Measurements from ENCODE around the gene MYCBP2. TPM values are rescaled to one million over a fixed set of nuclear protein-coding genes. Genes with fewer than 3 reads are reported as not detected.

MYCBP2 gene
- total RNA-seq, 1 donor = 155 TPM

- Histone ChIP-seq H3K4me1 (ENCODE audit: insufficient read depth, low read length) (no peaks in the 10 kb centered on the region), H3K4me3 (ENCODE audit: insufficient read depth, low read length) (no peak overlapping the region), H3K79me2 (ENCODE audit: insufficient read depth, low read length) (peaks cover 18% of the 10 kb centered on the region), H3K27me3 (ENCODE audit: insufficient read depth, low read length) (no peaks in the 10 kb centered on the region), H3K27ac (ENCODE audit: low read depth, low read length) (no peak overlapping the region), H3K36me3 (ENCODE audit: insufficient read depth, low read length) (peaks cover 35% of the 10 kb centered on the region), H2AFZ (ENCODE audit: low read length) (no peak overlapping the region), H3K9me3 (ENCODE audit: low read depth, low read length) (no peaks in the 10 kb centered on the region), H4K20me1 (ENCODE audit: insufficient read depth, low read length) (peaks cover 6% of the 10 kb centered on the region), H3K4me2 (ENCODE audit: insufficient read depth, low read length) (no peak overlapping the region)
- no peak for DNase-seq (ENCODE audit: insufficient read length, low spot score, missing footprints)
- TF ChIP-seq CTCF (IDR thresholded peaks at IDR 0.05; ENCODE audit: extremely low read depth, low read depth, low read length) = peak; percentile 80
Measured at GRCh38 chr13:77002590-77003190, 324.2 kb downstream of the MYCBP2 start.

DNA sequence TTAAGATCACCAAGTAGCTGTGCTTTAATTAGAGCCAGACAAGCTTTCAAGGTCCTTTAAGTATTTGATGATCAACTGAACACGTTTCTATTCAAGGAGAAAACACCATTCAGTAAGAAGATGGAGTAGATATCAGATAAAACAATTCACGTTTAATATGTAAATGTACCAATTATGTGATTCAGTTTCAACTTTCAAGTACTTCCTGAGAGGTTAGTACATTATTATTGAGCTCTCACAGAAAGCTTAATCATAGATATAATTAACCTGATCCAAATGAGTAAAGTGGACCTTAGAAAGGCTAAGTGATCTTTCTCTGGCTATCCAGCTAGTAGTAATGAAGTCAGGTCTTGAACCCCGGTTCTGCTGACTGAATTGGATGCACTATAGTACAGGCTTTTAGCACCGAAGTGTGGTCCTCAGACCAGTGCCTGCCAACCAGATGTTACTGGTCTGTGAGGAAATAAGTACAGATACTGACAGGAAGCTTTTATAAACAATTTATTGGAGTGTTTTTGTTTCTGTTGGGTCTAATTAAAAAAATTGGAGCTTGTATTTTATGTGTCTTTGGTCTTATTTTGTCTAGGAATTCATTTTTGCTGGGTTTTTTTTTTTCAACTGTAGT lies 324.8 kb downstream of the MYCBP2 start:
- no peak overlapping the region for H3K4me2 ChIP-seq (ENCODE audit: insufficient read depth, low read length)
- no peak overlapping the region for H3K27ac ChIP-seq (ENCODE audit: low read depth, low read length)
- DNase-seq (ENCODE audit: insufficient read length, low spot score, missing footprints) = no peak
- H2AFZ ChIP-seq (ENCODE audit: low read length) = no peak overlapping the region
- no peaks in the 10 kb centered on the region for H3K4me1 ChIP-seq (ENCODE audit: insufficient read depth, low read length)
- H3K79me2 ChIP-seq (ENCODE audit: insufficient read depth, low read length) = peaks cover 12% of the 10 kb centered on the region
- H4K20me1 ChIP-seq (ENCODE audit: insufficient read depth, low read length) = peaks cover under 1% of the 10 kb centered on the region
- TF ChIP-seq CTCF (IDR thresholded peaks at IDR 0.05; ENCODE audit: extremely low read depth, low read depth, low read length) = no peak
- peaks cover 29% of the 10 kb centered on the region for H3K36me3 ChIP-seq (ENCODE audit: insufficient read depth, low read length)
- no peaks in the 10 kb centered on the region for H3K9me3 ChIP-seq (ENCODE audit: low read depth, low read length)
- H3K4me3 ChIP-seq (ENCODE audit: insufficient read depth, low read length) = no peak overlapping the region
- no peaks in the 10 kb centered on the region for H3K27me3 ChIP-seq (ENCODE audit: insufficient read depth, low read length)

DNA sequence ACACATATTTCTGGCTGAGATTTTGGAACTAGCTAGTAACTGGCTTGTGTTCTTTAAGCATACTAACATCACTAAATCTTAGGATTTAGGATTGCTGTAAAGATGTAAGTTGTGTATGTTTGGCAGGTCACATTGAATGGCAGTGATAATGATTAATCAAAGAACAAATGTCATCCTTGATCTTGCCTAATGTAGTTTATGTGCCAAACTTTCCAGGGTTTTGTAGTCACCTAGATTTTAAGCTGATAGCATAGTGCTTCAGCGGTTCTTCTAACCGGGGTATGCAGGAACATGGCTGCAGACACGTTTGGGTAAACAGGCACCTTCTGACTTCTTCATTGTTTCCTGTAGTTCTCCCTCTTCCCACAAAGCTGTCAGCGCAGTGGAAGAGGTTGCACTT lies 325.4 kb downstream of the MYCBP2 start:
- H3K27ac ChIP-seq (ENCODE audit: low read depth, low read length) = no peak overlapping the region

More for the DNA sequence above, 325.4 kb downstream of the MYCBP2 start:
- no peak for TF ChIP-seq CTCF (IDR thresholded peaks at IDR 0.05; ENCODE audit: extremely low read depth, low read depth, low read length)
- Histone ChIP-seq H3K27me3 (ENCODE audit: insufficient read depth, low read length) (no peaks in the 10 kb centered on the region), H3K4me3 (ENCODE audit: insufficient read depth, low read length) (no peak overlapping the region), H4K20me1 (ENCODE audit: insufficient read depth, low read length) (no peaks in the 10 kb centered on the region), H3K9me3 (ENCODE audit: low read depth, low read length) (no peaks in the 10 kb centered on the region), H3K4me2 (ENCODE audit: insufficient read depth, low read length) (no peak overlapping the region), H2AFZ (ENCODE audit: low read length) (no peak overlapping the region), H3K79me2 (ENCODE audit: insufficient read depth, low read length) (peaks cover 8% of the 10 kb centered on the region), H3K36me3 (ENCODE audit: insufficient read depth, low read length) (peaks cover 28% of the 10 kb centered on the region), H3K4me1 (ENCODE audit: insufficient read depth, low read length) (no peaks in the 10 kb centered on the region)
- DNase-seq (ENCODE audit: insufficient read length, low spot score, missing footprints) = no peak

Measured in osteoblast (primary cell).